GM21528 (cell line): ENCODE measurements around the gene PRXL2B.

ENCODE experiments used
- ATAC-seq: cut with Tn5 transposase; IDR thresholded peaks from one replicate; pipeline ENCODE4 v1.9.1; 2021; ENCODE audit warnings: mild to moderate bottlenecking, moderate library complexity; ENCODE audit not compliant: unreplicated experiment, low FRiP score

PRXL2B gene, protein sequence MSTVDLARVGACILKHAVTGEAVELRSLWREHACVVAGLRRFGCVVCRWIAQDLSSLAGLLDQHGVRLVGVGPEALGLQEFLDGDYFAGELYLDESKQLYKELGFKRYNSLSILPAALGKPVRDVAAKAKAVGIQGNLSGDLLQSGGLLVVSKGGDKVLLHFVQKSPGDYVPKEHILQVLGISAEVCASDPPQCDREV

DNA sequence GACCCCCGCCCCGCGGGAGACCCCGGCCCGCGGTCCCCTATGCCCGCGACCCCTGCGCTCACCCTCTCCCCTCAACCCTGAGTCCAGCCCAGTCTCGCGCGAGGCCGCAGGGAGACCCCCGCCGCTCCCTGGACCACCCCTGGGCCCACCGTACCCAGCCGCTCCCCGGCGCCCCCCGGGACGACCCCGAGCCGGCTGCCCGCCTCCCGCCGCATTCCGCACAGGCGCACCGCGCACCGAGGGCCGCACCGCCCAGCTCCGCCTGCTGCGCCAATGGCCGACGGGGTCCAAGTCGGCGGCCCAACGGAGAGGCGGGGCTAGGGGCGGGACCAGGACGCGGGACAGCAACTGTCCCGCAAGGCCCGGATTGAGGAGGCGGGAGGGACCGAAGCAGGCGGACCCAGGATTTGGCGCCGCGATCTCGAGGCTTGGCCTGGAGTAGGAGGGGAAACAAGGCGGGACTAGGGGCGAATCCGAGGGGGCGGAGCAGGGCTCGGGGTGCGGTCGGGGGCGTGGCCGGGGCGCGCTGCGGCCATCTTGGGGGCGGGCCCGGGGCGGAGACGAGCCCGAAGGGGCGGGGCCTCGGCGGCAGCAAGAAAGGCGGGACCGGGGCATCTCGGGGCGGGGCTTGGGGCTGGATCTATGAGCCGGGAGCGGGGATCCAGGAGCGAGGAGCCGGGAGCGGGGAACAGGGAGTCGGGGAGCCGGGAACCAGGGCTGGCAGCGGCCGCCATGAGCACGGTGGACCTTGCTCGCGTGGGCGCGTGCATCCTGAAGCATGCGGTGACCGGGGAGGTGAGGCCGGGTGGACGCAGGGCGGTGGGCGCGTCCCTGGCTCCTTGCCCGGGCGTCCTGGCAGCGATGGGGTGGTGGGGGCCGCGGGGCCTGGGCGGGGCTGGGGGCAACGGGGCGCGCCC, at the start of gene PRXL2B:
Gene PRXL2B, plus strand, starts transcription at position 624 of the 917 bp plus-strand sequence. Its CDS starts 109 bp downstream, at position 733.
- peak; percentile 65 for ATAC-seq

GRCh38 chr1:2537784-2538115, 48.8 kb upstream of the PRXL2B start:
- no peak for ATAC-seq

DNA sequence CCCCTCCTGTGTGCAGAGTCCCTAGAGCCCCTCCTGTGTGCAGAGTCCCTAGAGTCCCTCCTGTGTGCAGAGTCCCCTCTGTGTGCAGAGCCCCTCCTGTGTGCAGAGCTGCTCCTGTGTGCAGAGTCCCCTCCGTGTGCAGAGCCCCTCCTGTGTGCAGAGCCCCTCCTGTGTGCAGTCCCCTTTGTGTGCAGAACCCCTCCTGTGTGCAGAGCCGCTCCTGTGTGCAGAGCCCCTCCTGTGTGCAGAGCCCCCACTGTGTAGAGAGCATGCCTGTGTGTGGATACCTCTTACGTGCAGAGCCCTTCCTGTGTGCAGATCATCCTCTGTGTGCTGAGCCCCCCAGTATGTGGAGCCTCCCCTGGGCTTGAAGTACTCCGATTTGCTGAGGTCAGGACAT, 48.2 kb upstream of the PRXL2B start:
- no peak for ATAC-seq

GRCh38 chr1:2538872-2539271, 47.7 kb upstream of the PRXL2B start:
- no peak for ATAC-seq

- ATAC-seq = no peak
These were observed 47.2 kb upstream of the PRXL2B start for GRCh38 chr1:2539312-2539907.

DNA sequence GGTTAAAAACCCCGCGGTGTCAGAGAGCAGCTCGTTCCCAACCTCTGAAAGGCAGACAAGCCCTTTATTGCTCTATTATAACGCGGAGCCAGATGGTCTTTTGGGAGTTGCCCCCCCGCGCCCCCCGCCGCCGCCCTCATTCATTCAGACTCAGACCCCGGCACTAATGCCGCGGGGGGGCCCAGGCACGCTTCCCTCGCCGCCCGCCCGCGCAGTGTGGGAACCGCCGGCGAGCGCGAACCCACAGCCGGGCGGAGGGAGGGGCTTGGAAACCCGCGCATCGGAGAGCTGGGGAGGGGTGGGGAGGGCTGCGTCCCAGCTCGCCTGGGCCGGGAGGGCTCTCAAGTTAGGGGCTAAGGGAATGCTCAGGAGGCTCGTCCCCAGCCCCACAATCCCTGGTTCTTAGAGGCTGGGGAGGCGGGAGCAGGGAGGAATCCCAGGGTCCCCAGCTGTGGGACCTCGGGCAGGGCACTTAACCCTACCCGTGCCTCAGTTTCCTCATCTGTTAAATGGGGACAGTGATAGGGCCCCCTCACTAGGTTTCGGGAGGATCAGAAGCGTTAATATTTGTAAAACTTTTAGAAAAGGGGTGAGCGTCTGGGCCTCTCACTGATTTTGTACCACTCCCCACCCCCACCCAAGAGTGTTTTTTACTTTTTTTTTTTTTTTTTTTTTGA, 45.6 kb upstream of the PRXL2B start:
- no peak for ATAC-seq

DNA sequence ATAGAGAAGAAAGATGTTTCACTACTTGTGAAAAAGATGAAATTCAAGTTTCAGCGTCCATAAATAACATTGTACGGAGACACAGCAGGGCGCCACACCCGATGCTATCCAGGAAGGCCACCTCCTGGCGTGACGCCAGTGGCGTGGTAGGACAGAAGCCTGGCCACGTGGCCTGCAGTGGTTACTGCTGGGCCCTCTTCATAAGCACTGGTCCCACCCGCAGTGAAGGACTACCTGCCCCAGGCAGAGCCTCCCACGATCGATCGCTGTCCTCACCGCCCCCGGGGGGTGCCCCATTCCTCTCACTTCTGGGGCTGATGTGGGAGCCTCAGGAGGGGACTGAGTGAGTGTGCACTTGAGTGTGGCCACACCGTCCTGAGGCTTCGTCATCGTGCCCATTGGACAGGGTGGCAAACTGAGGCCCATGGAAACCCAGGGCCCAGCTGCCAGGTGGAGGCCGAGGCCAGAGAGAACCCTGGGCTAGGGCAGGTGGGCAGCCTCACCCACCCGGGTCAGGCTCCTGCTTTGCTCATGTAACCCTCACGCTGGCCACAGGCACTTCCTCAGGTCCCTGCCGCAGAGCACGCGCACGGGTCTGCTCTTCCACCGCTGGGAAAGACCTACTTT, 44.8 kb upstream of the PRXL2B start:
- ATAC-seq = no peak

DNA sequence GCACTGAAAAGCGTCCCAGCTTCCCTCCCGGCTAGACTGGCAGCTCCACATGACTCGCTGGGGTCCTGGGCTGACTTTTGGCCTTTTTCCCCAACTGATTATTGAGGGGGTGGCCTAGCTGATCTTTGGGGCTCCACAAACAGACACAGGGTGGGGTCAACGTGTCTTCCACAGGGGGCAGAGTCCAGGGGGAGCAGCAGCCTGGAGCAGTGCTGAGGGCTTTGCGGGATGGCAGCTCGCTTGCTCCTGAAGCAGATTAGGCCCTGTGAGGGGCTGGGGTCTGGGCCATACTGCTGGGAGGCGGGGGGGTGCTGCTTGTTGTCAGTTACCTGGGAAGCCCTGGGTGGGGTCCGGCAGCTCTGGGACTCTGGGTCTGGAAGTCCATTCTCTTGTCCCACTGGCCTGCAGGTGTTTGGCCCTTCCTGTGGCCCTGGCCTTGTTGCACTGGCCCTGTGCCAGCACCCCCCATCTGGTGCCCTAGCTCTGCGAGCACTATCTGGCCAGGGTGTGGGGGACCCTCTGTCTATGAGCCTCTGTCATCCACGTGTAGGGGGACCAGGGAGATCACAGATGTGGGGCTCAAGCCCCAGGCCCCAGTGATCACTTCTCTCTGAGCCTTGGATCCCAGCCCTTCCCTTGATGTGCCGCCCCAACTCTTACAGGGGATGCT, 44.2 kb upstream of the PRXL2B start:
- no peak for ATAC-seq

DNA sequence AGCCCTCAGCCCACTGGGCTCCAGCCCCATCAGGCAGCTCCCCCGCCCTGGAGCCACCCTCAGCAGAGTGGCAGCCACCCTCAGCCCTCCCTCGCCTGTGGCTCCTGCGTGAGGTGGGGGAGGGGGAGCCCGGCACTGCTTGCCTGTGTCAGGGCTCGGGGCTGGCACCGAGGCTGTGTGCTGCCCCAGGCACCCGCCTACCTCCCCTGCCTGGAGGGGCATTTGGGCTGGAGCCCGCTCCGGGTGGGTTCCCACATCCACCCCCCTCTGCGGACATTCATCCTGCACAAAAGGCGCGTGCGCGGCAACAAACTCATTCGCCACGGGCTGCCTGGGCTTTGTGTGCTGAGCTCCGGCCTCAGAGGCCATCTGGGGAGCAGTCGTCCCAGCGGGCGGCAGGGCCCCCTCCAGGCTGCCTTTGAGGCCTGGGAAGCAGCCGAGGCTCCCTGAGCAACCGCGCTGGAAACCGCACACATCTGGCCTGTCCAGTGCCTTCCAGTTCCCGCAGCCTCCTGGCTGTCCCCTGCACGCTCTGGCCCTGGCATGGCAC, 43.0 kb upstream of the PRXL2B start:
- ATAC-seq = no peak

DNA sequence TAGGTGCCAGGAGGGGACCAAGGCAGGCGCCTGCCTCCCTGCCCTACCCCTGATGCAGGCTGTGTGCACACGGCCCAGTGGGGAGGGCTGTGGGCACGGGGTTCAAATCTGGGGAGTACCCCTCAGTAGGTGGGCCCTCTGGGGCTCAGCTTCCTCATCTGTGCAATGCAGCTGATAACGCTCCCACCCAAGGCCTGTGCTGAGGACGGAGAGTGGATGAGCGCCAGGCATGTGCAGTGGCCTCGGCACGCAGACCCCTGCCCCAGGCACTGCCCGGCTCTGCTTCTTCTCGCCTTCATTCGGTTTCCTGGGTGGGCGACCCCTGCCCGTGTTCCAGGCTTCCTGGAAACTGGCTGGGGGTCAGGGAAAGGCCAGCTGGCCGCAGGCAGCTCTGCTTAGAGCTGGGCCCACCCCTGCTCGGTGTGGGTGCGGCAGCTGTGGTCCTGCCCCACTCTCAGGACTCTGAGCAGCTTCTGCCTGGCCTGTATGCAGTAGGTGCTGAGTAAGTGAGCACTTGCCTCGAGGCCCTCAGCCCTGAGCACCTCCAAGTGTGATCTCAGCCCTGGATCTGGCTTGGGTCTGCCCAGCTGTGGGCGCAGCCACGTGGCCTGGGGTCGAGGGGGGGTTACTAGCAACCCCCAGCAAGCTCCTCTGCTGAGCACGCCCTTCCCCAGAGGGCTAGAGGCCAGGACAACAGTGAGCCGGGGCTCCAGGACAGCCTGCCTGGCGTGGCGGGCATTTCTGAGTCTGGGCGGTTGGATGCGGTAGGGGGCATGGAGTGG, 42.3 kb upstream of the PRXL2B start:
- ATAC-seq = no peak

GRCh38 chr1:2544875-2545640, 41.5 kb upstream of the PRXL2B start:
- ATAC-seq = no peak

GRCh38 chr1:2545754-2546514, 40.6 kb upstream of the PRXL2B start:
- peak; percentile 31 for ATAC-seq

DNA sequence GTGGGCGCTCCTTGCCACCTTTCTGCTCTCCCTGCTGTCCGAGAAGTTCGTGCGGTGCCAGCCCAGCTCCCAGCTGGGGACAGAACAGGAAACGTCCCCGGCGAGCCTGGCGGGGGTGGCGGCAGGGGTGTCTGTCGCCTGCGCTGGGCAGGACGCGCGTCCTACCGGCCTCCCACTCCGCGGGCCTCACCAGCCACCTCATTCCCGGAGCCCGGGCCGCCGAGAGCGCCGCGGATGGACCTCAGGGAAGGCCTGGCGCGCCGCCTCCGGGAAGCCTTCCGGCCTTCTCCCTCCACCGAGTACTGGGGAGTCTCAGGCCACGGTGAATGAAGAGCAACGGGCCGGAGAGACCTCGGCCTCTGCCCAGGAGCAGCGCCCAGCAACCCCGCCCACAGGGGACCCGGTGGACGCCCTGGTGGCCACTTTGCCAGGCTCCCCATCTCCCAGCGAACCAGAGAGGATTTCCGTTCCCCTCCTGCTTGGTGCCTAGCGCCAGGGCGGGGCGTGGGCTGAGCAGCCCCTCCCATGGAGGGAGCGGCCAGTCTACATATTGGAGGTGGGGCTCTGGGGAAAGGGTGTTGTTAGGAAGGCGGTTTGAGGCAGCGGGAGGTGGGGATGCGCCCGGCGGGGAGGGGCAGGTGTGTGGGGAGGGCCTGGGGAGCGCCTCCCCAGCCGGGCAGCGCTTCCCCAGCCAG, 39.9 kb upstream of the PRXL2B start:
- ATAC-seq = peak; percentile 27

- no peak for ATAC-seq
These were observed 39.1 kb upstream of the PRXL2B start for GRCh38 chr1:2547210-2548067.

DNA sequence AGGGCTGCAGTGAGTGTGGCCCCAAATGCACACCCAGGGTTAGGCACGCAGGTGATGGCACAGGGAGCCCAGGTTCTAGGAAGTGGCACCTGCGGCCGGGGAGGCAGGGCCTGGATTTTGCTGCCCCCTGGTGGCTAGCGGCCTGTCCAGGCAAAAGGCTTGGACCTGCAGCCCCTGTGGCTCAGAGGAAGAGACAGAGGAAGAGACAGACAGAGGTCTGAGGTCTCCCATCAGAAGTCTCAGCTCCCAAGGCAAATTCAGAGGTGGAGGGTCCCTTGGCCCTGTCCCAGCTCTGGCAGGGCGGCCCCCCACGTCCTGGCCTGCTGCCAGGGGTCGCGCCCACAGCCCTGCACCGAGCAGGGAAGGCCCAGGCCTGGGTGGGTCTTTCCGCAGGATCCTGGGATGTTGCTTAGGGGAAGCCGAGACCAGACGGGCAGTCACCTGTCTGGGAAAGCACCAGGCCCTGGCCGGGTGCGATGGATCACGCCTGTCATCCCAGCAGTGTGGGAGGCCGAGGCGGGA, 38.4 kb upstream of the PRXL2B start:
- ATAC-seq = peak; percentile 30
